ENCODE results near the gene SENP5. TPM values are rescaled to one million over a fixed set of nuclear protein-coding genes. Genes with fewer than 3 reads are reported as not detected.
"Not testable (repeated sequence)": the region's sequence is repeated elsewhere in the genome, so short reads cannot be mapped to it uniquely, and the experiment has no call there.

SENP5 gene
- total RNA-seq, 3 donors from 2014 or later (not counting 1 experiment from before 2014, with no cell fraction given), result 77.0 to 98.7 (median 78.0) TPM

DNA sequence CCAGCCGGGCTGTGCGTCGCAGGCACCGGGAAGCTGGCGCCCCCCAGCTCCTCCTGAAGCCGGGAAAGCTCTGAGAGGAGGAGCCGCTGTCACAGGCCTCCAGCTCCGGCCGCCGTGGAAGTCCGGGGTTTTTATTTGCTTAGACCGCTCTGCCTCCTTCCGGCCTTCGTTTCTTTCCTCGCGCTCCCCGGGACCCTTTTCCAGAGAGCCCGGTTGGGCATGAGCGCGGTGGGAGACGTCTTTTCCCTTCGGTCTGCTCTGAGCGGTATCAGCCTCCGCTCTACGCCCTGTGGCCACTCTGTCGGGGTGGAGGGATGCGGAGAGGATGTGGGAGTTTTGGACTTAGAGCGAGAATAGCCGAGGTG is 559 bp downstream of the SENP5 start:
- no peaks in the 10 kb centered on the region for H3K9me3 ChIP-seq (ENCODE audit: control insufficient read depth, insufficient read depth, low read length)
- TF ChIP-seq, protein P1, sequence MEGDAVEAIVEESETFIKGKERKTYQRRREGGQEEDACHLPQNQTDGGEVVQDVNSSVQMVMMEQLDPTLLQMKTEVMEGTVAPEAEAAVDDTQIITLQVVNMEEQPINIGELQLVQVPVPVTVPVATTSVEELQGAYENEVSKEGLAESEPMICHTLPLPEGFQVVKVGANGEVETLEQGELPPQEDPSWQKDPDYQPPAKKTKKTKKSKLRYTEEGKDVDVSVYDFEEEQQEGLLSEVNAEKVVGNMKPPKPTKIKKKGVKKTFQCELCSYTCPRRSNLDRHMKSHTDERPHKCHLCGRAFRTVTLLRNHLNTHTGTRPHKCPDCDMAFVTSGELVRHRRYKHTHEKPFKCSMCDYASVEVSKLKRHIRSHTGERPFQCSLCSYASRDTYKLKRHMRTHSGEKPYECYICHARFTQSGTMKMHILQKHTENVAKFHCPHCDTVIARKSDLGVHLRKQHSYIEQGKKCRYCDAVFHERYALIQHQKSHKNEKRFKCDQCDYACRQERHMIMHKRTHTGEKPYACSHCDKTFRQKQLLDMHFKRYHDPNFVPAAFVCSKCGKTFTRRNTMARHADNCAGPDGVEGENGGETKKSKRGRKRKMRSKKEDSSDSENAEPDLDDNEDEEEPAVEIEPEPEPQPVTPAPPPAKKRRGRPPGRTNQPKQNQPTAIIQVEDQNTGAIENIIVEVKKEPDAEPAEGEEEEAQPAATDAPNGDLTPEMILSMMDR (IDR thresholded peaks at IDR 0.05), result no peak
- H3K4me3 Mint-ChIP-seq, result peak overlapping the region; percentile 94
- H3K27ac Mint-ChIP-seq, result peak overlapping the region; percentile 93 to 94
- no peaks in the 10 kb centered on the region for H3K36me3 Mint-ChIP-seq
- peak overlapping the region; percentile 88 for H3K4me3 ChIP-seq (ENCODE audit: low read length)
- H3K27ac ChIP-seq (ENCODE audit: low read length), result peak overlapping the region; percentile 90
- intact Hi-C loops (cut with micrococcal nuclease), result loop anchor here (5.0 kb wide), 1 partner anchor 301 kb away; the partner anchor contains the start of genes FBXO45 and WDR53
- DNase-seq, result peak in 1 of 2 donors; percentile 37
- peak; percentile 4 to 19 (median 4) for ATAC-seq
- H3K27me3 ChIP-seq (ENCODE audit: control insufficient read depth, insufficient read depth, low read length), result no peaks in the 10 kb centered on the region
- peaks cover 2% of the 10 kb centered on the region for H3K36me3 ChIP-seq (ENCODE audit: control insufficient read depth, insufficient read depth, low read length)
- no peaks in the 10 kb centered on the region for H3K9me3 Mint-ChIP-seq
- WGBS (ENCODE audit: insufficient coverage), result under 1% methylated on average over 26 of the region's 29 CpGs
- H3K4me1 Mint-ChIP-seq, result peaks cover 11 to 14% of the 10 kb centered on the region in 2 donors
- no peaks in the 10 kb centered on the region for H3K27me3 Mint-ChIP-seq (ENCODE audit: low read depth in 2 of 2)
- H3K4me1 ChIP-seq (ENCODE audit: control insufficient read depth, insufficient read depth, low read length), result peaks cover 21% of the 10 kb centered on the region

DNA sequence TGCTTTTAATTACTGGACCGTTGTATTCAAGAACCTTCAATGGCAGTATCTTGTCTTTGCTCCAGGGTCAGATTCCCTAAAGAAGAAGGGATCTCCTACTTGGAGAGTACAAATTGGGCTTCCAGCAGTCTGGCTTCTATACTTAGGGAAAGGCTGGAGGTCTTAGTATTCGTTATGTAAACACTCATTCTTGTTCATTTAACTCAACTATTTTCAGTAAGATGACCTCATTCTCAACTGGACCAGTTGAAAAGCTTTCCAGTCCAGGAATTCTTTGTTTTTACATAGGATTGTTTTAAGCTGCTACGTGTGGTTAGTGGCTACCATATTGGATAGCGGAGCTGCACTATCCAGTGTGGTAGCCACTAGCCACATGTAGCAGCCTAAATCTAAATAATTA is 4.6 kb downstream of the SENP5 start:
- no peaks in the 10 kb centered on the region for H3K27me3 Mint-ChIP-seq (ENCODE audit: low read depth in 2 of 2)
- WGBS (ENCODE audit: insufficient coverage), result 93% methylated on average over 4 of the region's 4 CpGs
- ATAC-seq (no peak), DNase-seq (no peak)
- H3K36me3 Mint-ChIP-seq, result no peaks in the 10 kb centered on the region
- peaks cover 25 to 28% of the 10 kb centered on the region in 2 donors for H3K4me1 Mint-ChIP-seq
- no peak overlapping the region for H3K27ac Mint-ChIP-seq
- H3K4me3 Mint-ChIP-seq, result no peak overlapping the region
- H3K27me3 ChIP-seq (ENCODE audit: control insufficient read depth, insufficient read depth, low read length), result no peaks in the 10 kb centered on the region
- H3K4me1 ChIP-seq (ENCODE audit: control insufficient read depth, insufficient read depth, low read length), result peaks cover 17% of the 10 kb centered on the region
- H3K36me3 ChIP-seq (ENCODE audit: control insufficient read depth, insufficient read depth, low read length), result peaks cover 2% of the 10 kb centered on the region
- intact Hi-C loops (cut with micrococcal nuclease), result no loop called here
- H3K27ac ChIP-seq (ENCODE audit: low read length), result no peak overlapping the region
- TF ChIP-seq, protein P1 (IDR thresholded peaks at IDR 0.05), result no peak
- no peaks in the 10 kb centered on the region for H3K9me3 ChIP-seq (ENCODE audit: control insufficient read depth, insufficient read depth, low read length)
- H3K4me3 ChIP-seq (ENCODE audit: low read length), result no peak overlapping the region
- H3K9me3 Mint-ChIP-seq, result no peaks in the 10 kb centered on the region

DNA sequence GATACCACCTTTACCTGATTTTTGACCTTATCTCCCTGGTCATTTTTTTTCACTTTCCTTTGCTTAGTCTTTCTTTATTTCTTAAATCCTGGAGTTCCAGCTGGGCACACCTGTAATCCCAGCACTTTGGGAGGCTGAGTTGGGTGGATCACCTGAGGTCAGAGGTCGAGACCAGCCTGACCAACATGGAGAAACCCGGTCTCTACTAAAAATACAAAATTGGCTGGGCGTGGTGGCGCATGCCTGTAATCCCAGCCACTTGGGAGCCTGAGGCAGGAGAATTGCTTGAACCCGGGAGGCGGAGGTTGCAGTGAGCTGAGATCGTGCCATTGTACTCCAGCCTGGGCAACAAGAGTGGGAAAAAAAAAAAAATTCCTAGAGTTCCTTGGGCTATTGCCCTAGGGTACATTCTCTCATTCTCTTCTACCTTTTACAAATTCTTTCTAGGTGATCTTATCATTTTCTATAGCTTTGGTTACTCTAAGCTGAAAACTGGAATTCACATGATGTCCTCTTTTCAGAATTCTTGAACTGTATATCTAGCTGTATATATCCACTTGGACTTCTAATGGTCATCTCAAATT is 6.9 kb downstream of the SENP5 start:
- H3K4me3 Mint-ChIP-seq; H3K4me3 ChIP-seq (ENCODE audit: low read length); H3K27me3 Mint-ChIP-seq (ENCODE audit: low read depth in 2 of 2); DNase-seq; H3K36me3 Mint-ChIP-seq; ATAC-seq; H3K27ac ChIP-seq (ENCODE audit: low read length); H3K4me1 ChIP-seq (ENCODE audit: control insufficient read depth, insufficient read depth, low read length); H3K27me3 ChIP-seq (ENCODE audit: control insufficient read depth, insufficient read depth, low read length); intact Hi-C loops (cut with micrococcal nuclease); H3K9me3 Mint-ChIP-seq; H3K36me3 ChIP-seq (ENCODE audit: control insufficient read depth, insufficient read depth, low read length); H3K9me3 ChIP-seq (ENCODE audit: control insufficient read depth, insufficient read depth, low read length): not testable (repeated sequence)
- Mint-ChIP-seq H3K27ac (peak overlapping the region in 1 of 2 donors; percentile 23), H3K4me1 (peaks cover 37 to 42% of the 10 kb centered on the region in 2 donors)
- 97% methylated on average over 7 of the region's 7 CpGs for WGBS (ENCODE audit: insufficient coverage)

DNA sequence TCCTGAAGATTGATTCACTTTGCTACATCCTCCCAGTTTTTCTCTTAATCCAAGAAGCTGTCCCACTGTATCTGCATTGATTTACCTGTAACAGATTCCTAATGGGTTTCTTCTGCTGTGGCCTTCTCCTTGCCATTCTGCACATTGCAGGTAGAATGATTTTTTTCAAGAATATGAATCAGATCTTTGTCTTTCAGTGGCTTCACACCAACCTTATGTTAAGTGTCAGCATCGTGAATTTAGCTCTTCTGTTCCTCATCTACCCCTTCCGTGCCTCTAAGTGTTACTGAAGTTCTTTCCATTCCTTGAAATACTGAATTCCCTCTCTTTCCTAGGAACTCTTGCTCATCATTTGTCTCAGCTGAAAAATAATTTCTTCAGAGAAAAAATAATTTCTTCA is 7.5 kb downstream of the SENP5 start:
- H3K4me3 ChIP-seq (ENCODE audit: low read length), result no peak overlapping the region
- H3K27me3 ChIP-seq (ENCODE audit: control insufficient read depth, insufficient read depth, low read length), result no peaks in the 10 kb centered on the region
- DNase-seq, result no peak
- no peak overlapping the region for H3K4me3 Mint-ChIP-seq
- TF ChIP-seq, protein P1 (IDR thresholded peaks at IDR 0.05), result no peak
- no peak overlapping the region for H3K27ac ChIP-seq (ENCODE audit: low read length)
- H3K27ac Mint-ChIP-seq, result peak overlapping the region in 1 of 2 donors; percentile 23
- H3K9me3 ChIP-seq (ENCODE audit: control insufficient read depth, insufficient read depth, low read length), result no peaks in the 10 kb centered on the region
- intact Hi-C loops (cut with micrococcal nuclease), result no loop called here
- peaks cover 5% of the 10 kb centered on the region for H3K36me3 ChIP-seq (ENCODE audit: control insufficient read depth, insufficient read depth, low read length)
- H3K27me3 Mint-ChIP-seq (ENCODE audit: low read depth in 2 of 2), result no peaks in the 10 kb centered on the region
- no peak for ATAC-seq
- H3K36me3 Mint-ChIP-seq, result no peaks in the 10 kb centered on the region
- peaks cover 37% of the 10 kb centered on the region in 2 donors for H3K4me1 Mint-ChIP-seq
- H3K9me3 Mint-ChIP-seq, result no peaks in the 10 kb centered on the region
- no peaks in the 10 kb centered on the region for H3K4me1 ChIP-seq (ENCODE audit: control insufficient read depth, insufficient read depth, low read length)
- 72% methylated on average over 2 of the region's 2 CpGs for WGBS (ENCODE audit: insufficient coverage)

Data from natural killer cell (primary cell).